HL-60 (cell line): ENCODE results near the gene MAD1L1.

Source experiments
- DNase-seq, 2 experiments: peaks; one replicate each; pipeline ENCODE4 v3.0.0-alpha.2; 2010 to 2020; ENCODE audit warnings: low read depth in 1 of 2, low spot score in 1 of 2
- H3K27ac ChIP-seq: fragments of 250-450 bp; sonication (Bioruptor Pico); replicated peaks from 2 replicates; pipeline ENCODE4 v1.5.1; 2020; ENCODE audit warnings: mild to moderate bottlenecking, moderate library complexity
- H3K27me3 ChIP-seq: fragments of 250-450 bp; sonication (Bioruptor Pico); 2 replicates; pipeline ENCODE4 v1.5.1; 2021; ENCODE audit warnings: mild to moderate bottlenecking, moderate library complexity; ENCODE audit not compliant: insufficient read depth, poor library complexity, severe bottlenecking
- H3K4me3 ChIP-seq: replicated peaks from 2 replicates; pipeline ENCODE4 v1.5.1; 2011; ENCODE audit warnings: mild to moderate bottlenecking, control low read depth, low read length; ENCODE audit not compliant: insufficient read depth
- GABPA ChIP-seq: IDR thresholded peaks from 2 replicates; pipeline ENCODE4 v1.6.1; 2012; ENCODE audit warnings: low read depth
- POLR2AphosphoS5 ChIP-seq: IDR thresholded peaks from 2 replicates; pipeline ENCODE4 v1.6.1; 2012; ENCODE audit warnings: low read depth
- REST ChIP-seq: IDR thresholded peaks from 2 replicates; pipeline ENCODE4 v1.6.1; 2012; ENCODE audit warnings: low read depth; ENCODE audit not compliant: insufficient replicate concordance
- SPI1 ChIP-seq: IDR thresholded peaks from 2 replicates; pipeline ENCODE4 v1.6.1; 2012; ENCODE audit warnings: low read depth, mild to moderate bottlenecking, borderline replicate concordance
- TF ChIP-seq, protein P1 (sequence below): IDR thresholded peaks from one replicate; pipeline ENCODE4 v1.5.1; 2011; ENCODE audit warnings: low read length, control low read depth, inconsistent platforms; ENCODE audit not compliant: insufficient read depth

Gene MAD1L1

DNA sequence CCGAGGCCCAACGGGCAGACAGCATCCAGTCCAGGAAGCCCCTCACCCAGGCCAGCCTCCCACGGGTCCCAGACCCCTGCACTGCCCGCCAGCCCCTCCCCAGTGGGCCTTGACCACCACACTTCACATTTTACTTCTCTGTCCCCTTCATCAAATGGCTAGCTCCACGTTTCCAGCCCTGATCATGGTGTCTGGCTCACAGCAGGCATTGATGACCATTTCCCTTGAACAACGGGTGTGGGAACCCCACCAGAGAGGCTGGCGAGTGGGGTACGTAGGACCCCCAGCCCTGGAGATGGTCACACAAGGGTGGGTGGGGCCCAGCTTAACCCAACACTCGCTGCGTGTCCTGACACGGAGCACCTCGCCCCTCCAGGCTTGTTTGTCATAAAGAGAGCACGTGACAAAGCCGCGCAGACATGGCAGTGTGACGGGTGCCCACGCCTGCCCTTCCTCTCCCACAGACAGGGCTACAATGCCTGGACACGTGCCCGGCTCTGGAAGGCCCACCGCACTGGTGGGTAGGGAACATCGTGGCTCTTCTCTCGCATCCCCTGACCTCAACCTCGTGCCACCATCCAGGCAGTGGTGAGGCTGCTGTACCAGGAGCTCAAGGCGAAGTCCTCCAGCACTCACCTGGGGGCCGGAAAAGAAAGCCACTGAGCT lies 267.7 kb downstream of the MAD1L1 start:
- TF ChIP-seq GABPA (no peak), REST (no peak), SPI1 (no peak), POLR2AphosphoS5 (no peak)
- TF ChIP-seq, protein P1, sequence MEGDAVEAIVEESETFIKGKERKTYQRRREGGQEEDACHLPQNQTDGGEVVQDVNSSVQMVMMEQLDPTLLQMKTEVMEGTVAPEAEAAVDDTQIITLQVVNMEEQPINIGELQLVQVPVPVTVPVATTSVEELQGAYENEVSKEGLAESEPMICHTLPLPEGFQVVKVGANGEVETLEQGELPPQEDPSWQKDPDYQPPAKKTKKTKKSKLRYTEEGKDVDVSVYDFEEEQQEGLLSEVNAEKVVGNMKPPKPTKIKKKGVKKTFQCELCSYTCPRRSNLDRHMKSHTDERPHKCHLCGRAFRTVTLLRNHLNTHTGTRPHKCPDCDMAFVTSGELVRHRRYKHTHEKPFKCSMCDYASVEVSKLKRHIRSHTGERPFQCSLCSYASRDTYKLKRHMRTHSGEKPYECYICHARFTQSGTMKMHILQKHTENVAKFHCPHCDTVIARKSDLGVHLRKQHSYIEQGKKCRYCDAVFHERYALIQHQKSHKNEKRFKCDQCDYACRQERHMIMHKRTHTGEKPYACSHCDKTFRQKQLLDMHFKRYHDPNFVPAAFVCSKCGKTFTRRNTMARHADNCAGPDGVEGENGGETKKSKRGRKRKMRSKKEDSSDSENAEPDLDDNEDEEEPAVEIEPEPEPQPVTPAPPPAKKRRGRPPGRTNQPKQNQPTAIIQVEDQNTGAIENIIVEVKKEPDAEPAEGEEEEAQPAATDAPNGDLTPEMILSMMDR = no peak

DNA sequence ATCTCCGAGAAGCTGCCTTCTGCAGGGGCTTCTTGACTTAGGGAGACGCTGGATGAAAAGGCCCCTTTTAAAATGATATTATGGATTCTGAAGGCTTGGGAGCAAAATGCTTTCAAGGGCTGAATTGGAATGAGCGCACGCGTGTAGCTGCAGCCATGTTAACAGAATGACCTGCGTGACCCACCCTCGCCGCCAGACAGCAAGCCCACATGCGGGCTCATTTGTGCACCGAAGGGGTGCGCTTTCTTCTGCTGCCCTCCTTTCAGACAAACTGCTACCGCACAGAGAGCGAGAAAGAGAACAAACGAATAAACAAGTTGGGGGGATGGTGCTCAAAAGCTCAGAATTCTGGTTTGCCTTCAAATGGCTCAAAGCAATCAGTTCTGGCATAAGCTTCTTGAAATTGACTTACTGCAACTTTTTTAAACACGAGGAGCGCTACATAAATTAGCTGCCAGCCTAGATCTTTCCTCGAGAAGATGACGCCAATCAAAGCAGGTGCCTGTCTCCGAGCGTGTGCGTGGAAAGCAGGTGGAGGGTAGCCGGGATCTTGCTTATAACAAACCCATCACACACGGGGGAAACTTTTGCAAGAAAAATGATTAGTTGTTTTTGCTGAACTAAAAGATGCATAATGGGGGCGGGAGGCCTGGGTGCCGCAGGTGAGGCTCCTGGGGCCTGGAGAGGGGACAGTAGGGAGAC lies 268.4 kb downstream of the MAD1L1 start:
- no peak overlapping the region for H3K27ac ChIP-seq
- TF ChIP-seq GABPA (no peak), SPI1 (no peak), REST (no peak), POLR2AphosphoS5 (no peak)
- TF ChIP-seq, protein P1 = no peak
- DNase-seq = no peak
- H3K27me3 ChIP-seq = no peaks in the 10 kb centered on the region
- no peak overlapping the region for H3K4me3 ChIP-seq

More for the DNA sequence above, 267.7 kb downstream of the MAD1L1 start:
- Histone ChIP-seq H3K4me3 (no peak overlapping the region), H3K27ac (no peak overlapping the region), H3K27me3 (no peaks in the 10 kb centered on the region)
- no peak for DNase-seq

- no peak overlapping the region for H3K27ac ChIP-seq
- TF ChIP-seq, protein P1 = no peak
- TF ChIP-seq REST = no peak
- TF ChIP-seq POLR2AphosphoS5 = no peak
- TF ChIP-seq SPI1 = no peak
- TF ChIP-seq GABPA = no peak
- H3K27me3 ChIP-seq = no peaks in the 10 kb centered on the region
- no peak for DNase-seq
- H3K4me3 ChIP-seq = no peak overlapping the region
Measured at GRCh38 chr7:1963575-1963974, 269.2 kb downstream of the MAD1L1 start.
